KBM-7 (cell line): ENCODE results near the gene PROX2.

Experiments
- DNase-seq: peaks from one replicate; pipeline ENCODE4 v3.0.0-alpha.2; 2015
- in situ Hi-C: fragments of 300-500 bp; cut with MboI; formaldehyde crosslinking; loops from 2 replicates; pipeline ENCODE4 v1.14.3; 2020; ENCODE audit warnings: low sequenced_read_pairs, low pct_unique_long_range_greater_than_20kb, mixed read lengths

Gene PROX2

DNA sequence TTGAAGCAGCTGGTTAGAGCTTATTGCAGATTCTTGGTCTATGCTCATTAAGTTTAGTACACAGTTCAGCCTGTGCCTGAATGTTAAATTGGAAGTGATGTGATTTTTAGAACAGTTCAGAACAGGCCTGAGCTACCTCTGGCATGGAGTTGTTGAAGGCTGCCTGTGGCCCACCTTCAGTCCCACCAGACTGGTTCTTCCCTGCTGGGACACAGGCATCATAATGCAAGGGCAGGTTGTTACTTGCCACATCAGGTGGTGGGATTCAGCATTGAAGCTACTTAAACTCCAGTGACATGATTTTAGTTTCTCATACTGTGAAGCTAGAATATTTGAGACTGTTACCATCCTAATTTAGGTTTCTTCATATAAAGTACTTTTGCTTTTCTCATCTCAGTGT is 49.4 kb downstream of the PROX2 start:
- no peak for DNase-seq
- in situ Hi-C loops, result no loop called here
